ENCODE measurements around the gene MYNN.
"Not testable (repeated sequence)": the region's sequence is repeated elsewhere in the genome, so short reads cannot be mapped to it uniquely, and the experiment has no call there.

Gene MYNN

GRCh38 chr3:169772897-169773816, at the start of gene MYNN:
Gene MYNN, plus strand, starts transcription at chr3:169773396. Its CDS starts 900 bp downstream, at chr3:169774296.
- in situ Hi-C loops (cut with HindIII; ENCODE audit: low pct_unique_long_range_greater_than_20kb, low sequenced_read_pairs), result no loop called here
- peak; percentile 82 to 97 for DNase-seq (ENCODE audit: low read depth in 1 of 2, low spot score in 1 of 2)
- no peak for TF ChIP-seq JUND (IDR thresholded peaks at IDR 0.05; ENCODE audit: low read depth)

- in situ Hi-C loops (cut with HindIII; ENCODE audit: low pct_unique_long_range_greater_than_20kb, low sequenced_read_pairs); DNase-seq (ENCODE audit: low read depth in 1 of 2, low spot score in 1 of 2): not testable (repeated sequence)
These were observed 41.3 kb upstream of the MYNN start for GRCh38 chr3:169731857-169732256.

- in situ Hi-C loops (cut with HindIII; ENCODE audit: low pct_unique_long_range_greater_than_20kb, low sequenced_read_pairs), result no loop called here
- no peak for DNase-seq (ENCODE audit: low read depth in 1 of 2, low spot score in 1 of 2)
- no peak for TF ChIP-seq JUND (IDR thresholded peaks at IDR 0.05; ENCODE audit: low read depth)
These were observed 34.1 kb upstream of the MYNN start for GRCh38 chr3:169739067-169739466.

- peak; percentile 62 to 71 for DNase-seq (ENCODE audit: low read depth in 1 of 2, low spot score in 1 of 2)
- no peak for TF ChIP-seq JUND (IDR thresholded peaks at IDR 0.05; ENCODE audit: low read depth)
- in situ Hi-C loops (cut with HindIII; ENCODE audit: low pct_unique_long_range_greater_than_20kb, low sequenced_read_pairs), result no loop called here
These were observed 28.7 kb upstream of the MYNN start for GRCh38 chr3:169744366-169745054.

- TF ChIP-seq JUND (IDR thresholded peaks at IDR 0.05; ENCODE audit: low read depth), result no peak
- in situ Hi-C loops (cut with HindIII; ENCODE audit: low pct_unique_long_range_greater_than_20kb, low sequenced_read_pairs), result no loop called here
- no peak for DNase-seq (ENCODE audit: low read depth in 1 of 2, low spot score in 1 of 2)
These were observed 26.3 kb upstream of the MYNN start for GRCh38 chr3:169746924-169747323.

GRCh38 chr3:169748670-169749069, 24.5 kb upstream of the MYNN start:
- DNase-seq (ENCODE audit: low read depth in 1 of 2, low spot score in 1 of 2), result no peak
- in situ Hi-C loops (cut with HindIII; ENCODE audit: low pct_unique_long_range_greater_than_20kb, low sequenced_read_pairs), result no loop called here

GRCh38 chr3:169750665-169751064, 22.5 kb upstream of the MYNN start:
- DNase-seq (ENCODE audit: low read depth in 1 of 2, low spot score in 1 of 2), result no peak
- TF ChIP-seq JUND (IDR thresholded peaks at IDR 0.05; ENCODE audit: low read depth), result no peak
- in situ Hi-C loops (cut with HindIII; ENCODE audit: low pct_unique_long_range_greater_than_20kb, low sequenced_read_pairs), result no loop called here

More at GRCh38 chr3:169748670-169749069, 24.5 kb upstream of the MYNN start:
- no peak for TF ChIP-seq JUND (IDR thresholded peaks at IDR 0.05; ENCODE audit: low read depth)

GRCh38 chr3:169751875-169752274, 21.3 kb upstream of the MYNN start:
- in situ Hi-C loops (cut with HindIII; ENCODE audit: low pct_unique_long_range_greater_than_20kb, low sequenced_read_pairs), result no loop called here
- no peak for DNase-seq (ENCODE audit: low read depth in 1 of 2, low spot score in 1 of 2)
- TF ChIP-seq JUND (IDR thresholded peaks at IDR 0.05; ENCODE audit: low read depth), result no peak

GRCh38 chr3:169754711-169755110, 18.5 kb upstream of the MYNN start:
- in situ Hi-C loops (cut with HindIII; ENCODE audit: low pct_unique_long_range_greater_than_20kb, low sequenced_read_pairs), result no loop called here
- peak in 1 of 2 experiments; percentile 67 for DNase-seq (ENCODE audit: low read depth in 1 of 2, low spot score in 1 of 2)

GRCh38 chr3:169755488-169755887, 17.7 kb upstream of the MYNN start:
- in situ Hi-C loops (cut with HindIII; ENCODE audit: low pct_unique_long_range_greater_than_20kb, low sequenced_read_pairs), result no loop called here
- no peak for TF ChIP-seq JUND (IDR thresholded peaks at IDR 0.05; ENCODE audit: low read depth)
- DNase-seq (ENCODE audit: low read depth in 1 of 2, low spot score in 1 of 2), result no peak

More at GRCh38 chr3:169754711-169755110, 18.5 kb upstream of the MYNN start:
- TF ChIP-seq JUND (IDR thresholded peaks at IDR 0.05; ENCODE audit: low read depth), result no peak

GRCh38 chr3:169758359-169758994, 14.7 kb upstream of the MYNN start:
- in situ Hi-C loops (cut with HindIII; ENCODE audit: low pct_unique_long_range_greater_than_20kb, low sequenced_read_pairs), result no loop called here
- no peak for DNase-seq (ENCODE audit: low read depth in 1 of 2, low spot score in 1 of 2)

GRCh38 chr3:169759256-169759655, 13.9 kb upstream of the MYNN start:
- in situ Hi-C loops (cut with HindIII; ENCODE audit: low pct_unique_long_range_greater_than_20kb, low sequenced_read_pairs), result no loop called here
- DNase-seq (ENCODE audit: low read depth in 1 of 2, low spot score in 1 of 2), result no peak
- TF ChIP-seq JUND (IDR thresholded peaks at IDR 0.05; ENCODE audit: low read depth), result no peak

More at GRCh38 chr3:169758359-169758994, 14.7 kb upstream of the MYNN start:
- no peak for TF ChIP-seq JUND (IDR thresholded peaks at IDR 0.05; ENCODE audit: low read depth)

Measured in T47D (cell line).